Lung (tissue), 12 donors: Measurements from ENCODE around the gene KCNH8. TPM values are rescaled to one million over a fixed set of nuclear protein-coding genes. Genes with fewer than 3 reads are reported as not detected.
A peak's percentile ranks its signal among the peaks of the same experiment; 100 is the strongest.

Experiments
- ATAC-seq: fragments of 200-7000 bp; cut with Tn5 transposase; one replicate; pipeline ENCODE4 v1.9.1; 2020; ENCODE audit warnings: moderate number of reproducible peaks; ENCODE audit not compliant: insufficient read depth, low FRiP score
- DNase-seq, 3 donors: peaks; one replicate each; pipeline ENCODE4 v3.0.0-alpha.2; 2013 to 2017
- H3K27ac ChIP-seq, 2 donors: one replicate each; pipeline ENCODE4 v1.5.1; 2013; ENCODE audit warnings: mild to moderate bottlenecking in 2 of 2, moderate library complexity in 2 of 2, control low read depth in 1 of 2, inconsistent platforms in 1 of 2, low read depth in 1 of 2, low read length in 1 of 2
- H3K27me3 ChIP-seq, 3 donors: one replicate each; pipeline ENCODE4 v1.5.1; 2013; ENCODE audit warnings: low read length in 2 of 3; ENCODE audit not compliant: control insufficient read depth in 3 of 3, insufficient read depth in 3 of 3
- H3K36me3 ChIP-seq, 4 donors: one replicate each; pipeline ENCODE4 v1.5.1; 2013; ENCODE audit warnings: low read length in 4 of 4, mild to moderate bottlenecking in 1 of 4, moderate library complexity in 1 of 4; ENCODE audit not compliant: control insufficient read depth in 4 of 4, insufficient read depth in 4 of 4
- H3K4me1 ChIP-seq, 5 donors: one replicate each; pipeline ENCODE4 v1.5.1; 2013; ENCODE audit warnings: low read length in 5 of 5, mild to moderate bottlenecking in 2 of 5, moderate library complexity in 1 of 5; ENCODE audit not compliant: control insufficient read depth in 5 of 5, insufficient read depth in 5 of 5
- H3K4me3 ChIP-seq: one replicate; pipeline ENCODE4 v1.5.1; 2013; ENCODE audit warnings: mild to moderate bottlenecking, control low read depth, moderate library complexity
- H3K9ac ChIP-seq, 2 donors: one replicate each; pipeline ENCODE4 v1.5.1; 2013; ENCODE audit warnings: low read length in 2 of 2, control low read depth in 1 of 2; ENCODE audit not compliant: insufficient read depth in 1 of 2
- H3K9me3 ChIP-seq, 4 donors: one replicate each; pipeline ENCODE4 v1.5.1; 2013; ENCODE audit warnings: low read length in 3 of 4, mild to moderate bottlenecking in 1 of 4, moderate library complexity in 1 of 4; ENCODE audit not compliant: control insufficient read depth in 4 of 4, insufficient read depth in 3 of 4
- WGBS, 2 donors: extraction: QIAGEN DNeasy Blood & Tissue Kit; methylation state at CpG; one replicate each; pipeline ENCODE4 v1.1.7; 2013; 5-methylcytosine and 5-hydroxymethylcytosine counted together
- polyA plus RNA-seq, 2 donors: library from polyadenylated mRNA; stranded (reverse); fragments of 200-250 nt; gene quantifications; one replicate each; pipeline ENCODE4 v1.2.1, GENCODE V29; 2013
- total RNA-seq, 2 donors: library from RNA; depleted of rRNA in 1 of 2; stranded (reverse); fragments of >200 nt in 1 of 2; gene quantifications; one replicate each; pipeline ENCODE4 v1.2.1, GENCODE V29; 2014 to 2021
- TF ChIP-seq, protein P1 (sequence below): IDR thresholded peaks from 2 replicates; pipeline ENCODE4 v1.5.1; 2012; ENCODE audit warnings: mild to moderate bottlenecking; ENCODE audit errors: control extremely low read depth, extremely low read depth
- donor health status: control.
- donor health status: control.
- donor health status: Bipolar disorder and iron deficiency.
- donor health status: healthy.
- donor health status: DM: yes; HTN: yes; CAD: no.

The KCNH8 gene
- total and polyA plus RNA-seq, 4 donors = 0.06 to 0.94 (median 0.15) TPM

DNA sequence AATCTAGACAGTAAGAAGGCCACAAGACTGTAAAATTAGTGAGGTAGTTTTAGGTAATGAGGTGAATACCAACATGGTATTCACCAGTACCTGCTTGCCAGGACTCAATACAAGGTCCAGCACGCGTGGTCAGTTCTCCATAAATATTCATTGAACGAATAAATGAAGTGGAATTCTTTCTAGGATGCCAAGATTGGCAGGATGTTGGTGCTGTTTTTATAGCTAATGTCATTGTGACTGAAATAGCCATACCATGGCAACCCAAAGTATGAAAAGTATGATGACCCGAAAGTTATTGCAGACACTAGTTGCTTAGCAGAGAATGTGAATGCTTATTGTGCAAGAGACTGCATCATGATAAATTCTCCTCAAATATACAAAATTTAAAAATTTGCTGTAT is 307.2 kb downstream of the KCNH8 start:
- H3K27ac ChIP-seq = no peak overlapping the region
- no peaks in the 10 kb centered on the region for H3K27me3 ChIP-seq
- WGBS, 2 donors = 85 to 94% methylated on average over 4 of the region's 4 CpGs
- H3K36me3 ChIP-seq = no peaks in the 10 kb centered on the region
- no peaks in the 10 kb centered on the region for H3K9me3 ChIP-seq
- H3K4me1 ChIP-seq = no peaks in the 10 kb centered on the region
- no peak overlapping the region for H3K9ac ChIP-seq
- H3K4me3 ChIP-seq = no peak overlapping the region
- DNase-seq (no peak), ATAC-seq (no peak)
- TF ChIP-seq, protein P1, sequence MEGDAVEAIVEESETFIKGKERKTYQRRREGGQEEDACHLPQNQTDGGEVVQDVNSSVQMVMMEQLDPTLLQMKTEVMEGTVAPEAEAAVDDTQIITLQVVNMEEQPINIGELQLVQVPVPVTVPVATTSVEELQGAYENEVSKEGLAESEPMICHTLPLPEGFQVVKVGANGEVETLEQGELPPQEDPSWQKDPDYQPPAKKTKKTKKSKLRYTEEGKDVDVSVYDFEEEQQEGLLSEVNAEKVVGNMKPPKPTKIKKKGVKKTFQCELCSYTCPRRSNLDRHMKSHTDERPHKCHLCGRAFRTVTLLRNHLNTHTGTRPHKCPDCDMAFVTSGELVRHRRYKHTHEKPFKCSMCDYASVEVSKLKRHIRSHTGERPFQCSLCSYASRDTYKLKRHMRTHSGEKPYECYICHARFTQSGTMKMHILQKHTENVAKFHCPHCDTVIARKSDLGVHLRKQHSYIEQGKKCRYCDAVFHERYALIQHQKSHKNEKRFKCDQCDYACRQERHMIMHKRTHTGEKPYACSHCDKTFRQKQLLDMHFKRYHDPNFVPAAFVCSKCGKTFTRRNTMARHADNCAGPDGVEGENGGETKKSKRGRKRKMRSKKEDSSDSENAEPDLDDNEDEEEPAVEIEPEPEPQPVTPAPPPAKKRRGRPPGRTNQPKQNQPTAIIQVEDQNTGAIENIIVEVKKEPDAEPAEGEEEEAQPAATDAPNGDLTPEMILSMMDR = no peak

DNA sequence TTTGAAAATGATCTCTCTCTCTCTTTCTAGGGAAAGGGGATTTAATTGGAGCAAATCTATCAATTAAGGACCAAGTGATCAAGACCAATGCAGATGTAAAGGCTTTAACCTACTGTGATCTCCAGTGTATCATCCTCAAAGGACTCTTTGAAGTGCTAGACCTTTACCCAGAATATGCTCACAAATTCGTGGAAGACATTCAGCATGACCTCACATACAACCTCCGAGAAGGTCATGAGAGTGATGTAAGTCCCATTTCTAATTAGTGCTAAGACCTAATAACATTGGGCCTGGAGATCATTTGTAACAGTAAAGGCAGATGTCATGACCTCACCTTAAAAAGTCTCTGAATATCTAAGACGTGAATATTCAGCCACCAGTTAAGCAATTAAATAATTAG is 308.4 kb downstream of the KCNH8 start:
- WGBS, 2 donors = 70 to 78% methylated on average over 3 of the region's 3 CpGs
- Histone ChIP-seq H3K9ac (no peak overlapping the region), H3K9me3 (no peaks in the 10 kb centered on the region), H3K4me3 (no peak overlapping the region), H3K27me3 (no peaks in the 10 kb centered on the region), H3K4me1 (no peaks in the 10 kb centered on the region), H3K27ac (no peak overlapping the region), H3K36me3 (no peaks in the 10 kb centered on the region)
- ATAC-seq = no peak
- no peak for DNase-seq
- TF ChIP-seq, protein P1 = no peak

DNA sequence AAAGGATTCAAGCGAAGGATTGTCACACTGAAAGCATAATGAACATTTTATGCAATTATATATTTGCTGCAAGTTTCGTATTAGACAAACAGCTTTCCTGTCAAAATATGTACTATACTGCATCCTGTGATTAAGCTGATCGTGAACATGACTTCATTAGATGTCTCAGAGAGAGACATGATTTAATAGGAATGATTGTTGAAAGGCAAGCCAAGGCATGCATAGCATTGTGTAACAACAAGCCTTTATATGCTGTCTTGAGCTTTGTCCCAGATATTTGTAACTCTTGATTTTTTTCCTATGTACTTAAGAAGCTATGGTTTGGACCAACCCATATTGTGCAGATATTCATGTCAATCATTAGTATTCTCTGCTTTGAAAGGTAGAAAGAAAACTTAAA is 309.1 kb downstream of the KCNH8 start:
- Histone ChIP-seq H3K4me3 (no peak overlapping the region), H3K4me1 (no peaks in the 10 kb centered on the region), H3K27me3 (no peaks in the 10 kb centered on the region), H3K9me3 (no peaks in the 10 kb centered on the region), H3K9ac (no peak overlapping the region), H3K27ac (no peak overlapping the region), H3K36me3 (no peaks in the 10 kb centered on the region)
- TF ChIP-seq, protein P1 = no peak
- ATAC-seq = no peak
- peak in 1 of 3 donors; percentile 17 for DNase-seq
- WGBS, 2 donors = 83 to 89% methylated on average over 3 of the region's 3 CpGs

DNA sequence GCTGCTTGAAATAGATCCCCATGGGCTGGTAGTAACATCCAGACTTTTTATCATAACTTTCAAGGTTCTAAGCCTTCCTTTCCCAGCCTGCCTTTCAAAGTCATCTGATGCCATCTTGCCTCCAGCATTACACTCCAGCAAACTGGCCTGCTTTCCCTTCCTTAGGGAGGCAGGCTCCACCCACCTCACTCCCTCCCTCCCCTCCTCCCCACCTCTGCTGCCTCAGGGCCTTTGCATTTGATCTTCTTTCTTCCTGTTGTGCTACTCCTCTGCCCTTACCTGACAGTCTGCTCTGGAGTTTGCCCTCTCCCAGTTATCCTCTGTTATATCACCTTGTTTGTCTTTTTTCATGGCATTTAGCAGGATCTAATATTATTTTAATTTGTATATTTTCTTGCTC is 319.5 kb downstream of the KCNH8 start:
- no peaks in the 10 kb centered on the region for H3K9me3 ChIP-seq
- no peak overlapping the region for H3K27ac ChIP-seq
- DNase-seq (no peak), ATAC-seq (no peak)
- no peaks in the 10 kb centered on the region for H3K27me3 ChIP-seq
- TF ChIP-seq, protein P1 = no peak
- no peaks in the 10 kb centered on the region for H3K4me1 ChIP-seq
- no peak overlapping the region for H3K4me3 ChIP-seq
- no peak overlapping the region for H3K9ac ChIP-seq
- H3K36me3 ChIP-seq = no peaks in the 10 kb centered on the region
